HG02943 (cell line): ENCODE measurements around the gene AGAP1.

Experiments
- ATAC-seq: cut with Tn5 transposase; IDR thresholded peaks from one replicate; pipeline ENCODE4 v1.9.1; 2021; ENCODE audit warnings: mild to moderate bottlenecking, low read depth, moderate library complexity; ENCODE audit not compliant: unreplicated experiment

The AGAP1 gene

DNA sequence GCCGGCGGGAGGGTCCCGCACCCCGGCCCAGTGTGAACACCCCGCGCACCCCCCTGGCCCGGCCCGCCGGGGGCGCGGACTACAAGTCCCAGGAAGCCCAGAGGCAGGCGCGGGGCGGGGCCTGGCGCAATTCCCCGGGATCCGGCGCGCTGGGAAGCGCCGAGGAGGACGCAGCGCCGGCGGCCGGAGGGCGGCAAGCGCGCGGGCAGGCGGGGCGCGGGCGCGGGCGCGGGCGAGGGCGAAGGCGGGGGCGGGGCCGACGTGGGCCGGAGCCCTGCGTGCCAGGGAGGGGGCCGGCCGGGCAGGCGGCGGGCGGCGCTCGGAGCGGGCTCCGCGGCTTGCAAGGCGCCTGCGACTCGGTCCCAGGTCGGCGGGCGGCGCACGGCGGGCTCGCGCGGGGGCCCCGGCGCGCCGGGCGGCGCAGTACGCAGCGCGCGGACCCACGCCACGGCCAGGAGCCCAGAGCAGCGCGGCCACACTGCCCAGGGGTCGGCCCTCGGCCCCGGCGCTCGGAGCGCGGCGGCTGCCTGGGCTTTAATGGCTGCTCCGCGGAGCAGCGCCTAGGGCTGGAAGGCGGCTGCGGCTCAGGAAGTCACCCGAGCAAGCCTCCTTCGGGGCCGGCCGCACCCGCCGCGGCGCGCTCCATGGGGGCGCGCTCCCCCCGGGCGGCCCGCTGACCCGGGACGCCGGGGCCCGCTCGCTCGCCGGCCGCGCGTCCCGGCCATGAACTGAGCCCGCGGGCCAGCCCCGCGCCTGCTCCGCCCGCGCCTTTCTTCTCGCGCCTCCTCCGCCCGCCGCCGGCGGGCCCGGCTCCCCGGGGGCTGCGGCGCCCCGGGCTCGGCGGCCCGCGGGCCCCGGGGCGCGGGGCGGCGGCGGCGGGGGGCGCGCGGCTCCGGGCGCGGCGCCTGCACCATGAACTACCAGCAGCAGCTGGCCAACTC is at the start of gene AGAP1:
AGAP1 (plus strand) TSS at position 269 of the 941 bp plus-strand sequence.
- ATAC-seq: no peak

DNA sequence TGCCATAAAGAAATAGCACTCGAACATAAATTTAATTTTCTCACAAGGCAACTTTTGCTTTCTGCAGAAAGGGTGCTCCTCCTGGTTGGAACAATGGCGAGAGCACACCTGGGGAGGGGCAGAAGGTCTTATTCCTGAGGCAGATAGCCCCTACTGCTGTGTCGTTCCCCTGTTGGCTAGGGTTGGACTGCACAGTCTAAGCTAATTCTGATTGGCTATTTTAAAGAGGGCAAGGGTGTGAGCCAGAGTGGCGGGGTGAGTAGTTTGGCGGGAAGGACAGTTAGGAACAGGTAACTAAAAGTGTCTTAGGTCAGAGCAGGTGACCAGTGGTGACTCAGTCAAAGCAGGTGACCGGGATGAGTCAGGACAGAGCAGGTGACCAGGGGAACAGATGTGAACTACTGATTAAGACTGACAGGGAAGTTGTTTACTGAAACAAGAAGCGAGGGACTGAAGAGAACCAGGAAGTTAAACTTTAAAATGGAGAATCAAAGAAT is 49.7 kb upstream of the AGAP1 start:
- ATAC-seq: no peak

DNA sequence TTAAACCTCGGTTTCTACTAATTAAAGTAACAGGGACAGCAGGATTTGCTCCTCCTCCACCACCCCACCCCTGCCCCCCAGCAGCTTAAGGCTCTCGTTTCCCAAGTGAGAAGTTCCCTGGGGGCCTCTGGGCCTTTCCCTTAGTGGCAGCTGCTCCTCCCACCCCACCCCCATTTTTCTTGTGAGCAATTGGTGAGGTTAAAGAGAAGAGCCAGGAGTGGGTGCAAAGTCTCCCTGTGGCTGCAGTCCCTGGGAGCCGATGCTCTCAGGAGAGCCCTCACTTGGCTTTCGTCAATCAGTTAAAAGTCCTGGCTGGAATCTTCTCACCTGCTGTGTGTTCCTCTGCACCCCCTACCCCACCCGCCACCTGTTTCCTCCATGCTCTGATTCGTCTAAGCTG is 48.7 kb upstream of the AGAP1 start:
- ATAC-seq: no peak

DNA sequence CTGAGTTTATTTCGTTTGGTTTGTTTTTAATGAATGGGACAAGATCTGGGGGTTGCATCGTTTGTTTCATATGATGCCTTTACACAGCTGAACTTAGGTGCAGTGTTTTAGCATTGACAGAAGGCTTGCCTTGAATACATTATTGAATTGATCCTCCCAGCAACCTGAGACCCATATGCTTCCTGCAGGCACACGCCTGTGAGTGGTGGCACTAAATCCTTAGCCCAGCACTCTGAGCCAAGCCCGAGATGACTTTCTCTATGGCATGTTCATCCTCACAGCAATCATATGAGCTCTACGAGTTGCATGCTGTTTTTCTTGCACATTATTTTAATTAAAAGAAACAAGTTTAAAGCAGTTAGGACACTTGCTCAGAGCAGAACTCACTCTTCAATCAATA is 47.8 kb upstream of the AGAP1 start:
- ATAC-seq: no peak

DNA sequence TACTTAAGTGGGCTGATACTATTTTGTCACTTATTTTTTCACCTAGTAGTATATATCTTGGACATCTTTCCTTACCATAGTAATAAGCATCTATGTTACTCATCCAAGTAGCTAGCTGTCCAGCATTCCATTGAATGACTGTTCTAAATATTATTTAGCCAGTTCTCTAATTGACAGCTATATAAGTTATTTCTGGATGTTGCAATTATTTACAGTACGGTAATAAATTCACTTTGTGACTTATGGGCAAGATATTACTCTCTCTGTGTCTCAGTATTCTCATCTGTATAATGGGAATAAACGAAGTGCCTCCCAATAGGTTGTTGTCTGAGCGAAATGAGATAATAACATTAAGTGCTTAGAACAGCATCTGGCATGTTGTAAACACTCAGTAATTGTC is 46.6 kb upstream of the AGAP1 start:
- no peak for ATAC-seq

DNA sequence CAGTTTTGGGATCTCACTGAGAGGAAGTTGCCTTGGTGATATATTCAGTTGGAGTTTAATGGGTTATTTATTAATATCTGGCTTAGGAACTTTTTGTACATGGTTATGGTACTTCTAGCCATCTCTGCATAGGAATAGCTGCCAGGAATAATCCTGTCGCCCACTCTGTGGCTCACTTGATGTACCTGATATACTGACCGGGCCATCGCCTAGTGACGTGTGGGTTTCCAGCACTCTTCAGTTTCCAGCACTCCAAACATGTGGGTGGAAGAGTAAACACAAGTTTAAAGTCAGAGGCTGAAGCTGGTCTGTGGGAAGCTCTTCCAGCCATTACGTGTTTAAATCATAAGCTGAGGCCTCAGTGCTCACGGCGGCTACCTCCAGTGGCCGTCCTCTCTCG is 44.3 kb upstream of the AGAP1 start:
- no peak for ATAC-seq

DNA sequence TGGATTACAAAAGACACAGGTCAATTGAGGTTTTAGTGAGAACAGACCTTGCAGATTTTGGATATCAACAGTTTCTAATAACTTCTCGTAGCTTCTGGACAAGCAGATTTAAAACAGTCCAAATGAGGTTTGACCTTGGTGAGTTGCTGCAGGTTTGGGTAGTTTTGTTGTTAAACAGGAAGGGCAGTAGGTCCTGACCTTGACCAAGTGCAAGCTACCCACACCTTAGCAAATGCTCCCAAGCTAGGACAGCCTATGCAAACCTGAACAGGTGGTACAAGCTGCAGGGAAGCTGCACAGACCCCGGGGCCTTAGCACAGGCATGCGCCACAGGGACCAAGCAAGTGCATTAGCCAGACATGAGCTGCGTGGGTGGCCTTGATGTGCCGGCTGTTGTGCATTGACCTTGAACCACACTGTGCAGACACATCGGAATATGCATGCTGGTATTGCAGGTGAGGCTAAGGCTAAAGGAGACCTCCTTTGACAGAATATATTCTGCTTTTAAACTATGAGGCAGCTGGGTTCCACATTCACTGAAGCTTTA is 40.2 kb upstream of the AGAP1 start:
- no peak for ATAC-seq

DNA sequence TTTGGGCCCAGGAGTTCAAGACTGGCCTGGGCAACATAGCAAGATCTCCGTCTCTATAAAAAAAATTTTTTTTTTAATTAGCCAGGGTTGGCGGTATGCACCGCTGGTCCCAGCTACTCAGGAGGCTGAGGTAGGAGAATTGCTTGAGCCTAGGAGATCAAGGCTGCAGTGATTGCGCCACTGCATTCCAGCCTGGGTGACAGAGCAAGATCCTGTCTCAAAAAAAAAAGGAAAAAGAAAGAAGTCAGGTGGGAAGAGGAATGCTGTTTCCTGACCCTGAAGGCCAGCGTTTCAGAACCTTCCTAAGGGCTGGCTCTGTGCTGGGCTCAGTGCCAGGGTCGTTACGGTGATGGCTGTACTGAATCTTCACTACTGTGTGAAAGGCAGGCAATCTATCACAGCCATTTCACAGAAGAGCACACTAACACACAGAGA is 35.0 kb upstream of the AGAP1 start:
- no peak for ATAC-seq

DNA sequence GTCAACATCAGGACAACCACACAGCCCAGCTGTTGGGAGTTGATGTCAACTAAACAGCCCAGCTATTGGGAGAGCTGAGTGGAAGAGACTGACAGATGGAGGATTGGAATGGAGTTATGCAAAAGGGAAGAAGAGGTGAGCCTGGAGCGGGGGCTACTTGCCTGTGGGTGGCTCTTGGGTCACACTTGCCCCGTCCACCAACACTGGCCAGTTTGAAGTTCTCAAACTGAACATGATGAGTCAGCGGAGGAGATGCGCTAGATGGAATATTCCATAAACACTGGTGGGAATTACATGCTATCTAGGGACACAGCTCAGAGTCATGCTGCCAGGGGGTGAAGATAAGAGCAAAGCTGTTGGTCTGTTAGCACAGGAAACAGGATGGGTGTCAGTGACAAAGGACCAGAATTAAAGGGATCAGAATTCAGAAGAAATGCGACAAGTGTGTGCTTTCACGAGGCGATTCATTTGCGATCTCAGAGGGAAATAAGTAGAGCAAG is 33.2 kb upstream of the AGAP1 start:
- no peak for ATAC-seq

DNA sequence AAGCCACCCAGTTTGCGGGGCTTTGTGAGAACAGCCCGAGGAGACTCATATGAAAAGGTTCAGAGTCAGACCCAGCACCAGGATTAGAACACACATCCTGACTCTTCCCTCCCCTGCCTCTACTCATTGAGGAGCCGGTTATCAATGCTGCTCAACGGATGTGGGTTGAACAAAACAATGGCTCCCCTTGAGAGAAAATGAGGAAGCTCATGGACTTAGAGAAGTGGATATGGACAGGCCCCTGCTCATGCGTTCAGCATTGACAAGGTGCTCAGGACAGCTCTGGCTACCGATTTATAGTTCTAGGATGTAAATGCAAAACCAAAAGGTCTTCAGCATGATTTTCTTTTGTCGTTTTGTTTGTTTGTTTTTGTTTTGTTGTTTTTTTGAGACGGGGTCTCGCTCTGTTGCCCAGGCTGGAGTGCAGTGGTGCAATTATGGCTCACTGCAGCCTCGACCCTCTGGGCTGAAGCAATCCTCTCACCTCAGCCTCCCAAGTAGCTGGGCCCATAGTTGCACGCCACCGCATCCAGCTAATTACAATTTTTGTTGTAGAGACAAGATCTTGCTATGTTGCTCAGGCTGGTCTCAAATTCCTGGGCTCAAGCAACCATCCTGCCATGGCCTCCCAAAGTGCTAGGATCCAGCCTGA is 32.0 kb upstream of the AGAP1 start:
- ATAC-seq: no peak

DNA sequence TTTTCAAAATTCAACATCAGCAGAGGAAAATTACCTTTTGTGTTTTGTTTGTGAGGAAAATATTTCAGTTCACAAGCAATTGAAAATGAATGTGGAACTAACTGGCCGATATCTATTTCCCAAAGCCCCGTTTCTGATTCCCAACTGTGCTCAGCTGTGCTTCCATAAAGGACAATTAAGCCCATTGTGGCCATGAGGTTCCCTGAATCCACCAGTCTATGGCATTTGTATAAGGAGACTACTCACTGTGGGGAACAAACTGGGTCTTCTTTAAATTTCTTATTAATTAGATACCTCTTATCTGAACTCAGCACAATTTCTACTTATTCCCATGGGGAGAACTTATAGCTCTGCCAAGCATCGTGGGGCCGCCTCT is 31.4 kb upstream of the AGAP1 start:
- no peak for ATAC-seq

DNA sequence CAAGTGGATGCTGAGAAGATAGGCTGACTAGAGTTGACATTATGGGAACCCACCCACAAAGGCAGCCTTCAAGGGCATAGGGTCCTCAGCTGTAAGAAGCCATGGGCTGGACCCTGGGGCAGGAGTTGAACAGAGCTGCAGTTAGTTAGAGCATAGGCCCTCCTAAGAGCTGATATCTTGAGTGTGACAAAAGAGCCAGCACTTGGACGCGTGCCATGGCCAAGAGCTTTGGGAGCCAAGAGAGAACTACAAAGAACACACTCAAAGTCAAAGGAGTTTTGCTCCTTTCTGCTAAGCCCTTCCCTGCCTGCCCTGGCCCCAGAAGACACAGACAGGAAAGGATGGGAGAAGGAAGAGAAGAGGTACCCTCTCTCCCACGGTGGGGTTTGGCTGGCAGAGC is 29.9 kb upstream of the AGAP1 start:
- ATAC-seq: no peak

DNA sequence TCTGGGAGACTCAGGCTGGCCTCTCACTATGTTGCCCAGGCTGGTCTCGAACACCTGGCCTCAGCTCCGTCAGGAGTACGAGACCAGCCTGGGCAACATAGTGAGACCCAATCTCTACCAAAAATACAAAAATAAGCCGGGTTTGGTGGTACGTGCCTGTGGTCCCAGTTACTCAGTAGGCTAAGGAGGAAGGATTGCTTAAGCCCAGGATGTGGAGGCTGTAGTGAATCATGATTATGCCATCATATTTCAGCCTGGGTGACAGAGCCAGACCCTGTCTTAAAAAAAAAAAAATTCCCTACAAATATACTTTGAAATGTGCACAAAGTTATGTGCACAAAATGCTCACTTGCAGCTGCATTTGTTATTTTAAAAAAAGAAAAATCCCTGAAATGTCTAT is 26.3 kb upstream of the AGAP1 start:
- ATAC-seq: no peak

DNA sequence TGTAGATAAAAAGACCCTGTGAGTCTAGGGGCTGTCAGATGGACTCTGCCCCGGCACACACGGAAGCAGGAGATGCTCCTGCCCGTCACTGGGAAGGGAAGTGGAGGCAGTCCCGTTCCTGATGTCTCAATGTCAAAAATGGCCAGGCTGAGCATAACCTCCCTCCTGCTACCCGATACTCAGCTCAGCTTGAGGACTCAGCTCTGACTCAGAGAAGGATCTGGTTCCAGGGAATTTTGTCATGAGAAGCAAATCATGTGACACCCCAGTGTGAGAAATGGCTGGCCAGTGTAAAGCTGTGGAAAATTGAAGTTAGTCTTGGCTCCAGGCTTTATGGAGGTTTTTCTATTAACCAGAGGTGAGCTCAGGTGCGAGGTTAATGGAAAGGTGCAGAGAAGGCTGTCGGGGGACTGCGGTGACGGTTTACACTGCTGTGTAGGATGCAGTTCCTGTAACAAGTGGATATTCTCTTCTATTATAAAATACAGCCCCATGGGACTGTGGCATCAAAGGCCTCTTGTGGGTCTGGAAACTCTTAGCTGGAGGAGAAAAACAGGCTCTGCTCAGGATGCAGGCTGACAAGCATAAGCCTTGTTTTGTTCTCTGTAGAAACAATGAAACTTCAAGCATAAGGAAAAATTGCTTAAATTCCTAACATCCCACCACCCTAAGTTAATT is 24.7 kb upstream of the AGAP1 start:
- no peak for ATAC-seq

DNA sequence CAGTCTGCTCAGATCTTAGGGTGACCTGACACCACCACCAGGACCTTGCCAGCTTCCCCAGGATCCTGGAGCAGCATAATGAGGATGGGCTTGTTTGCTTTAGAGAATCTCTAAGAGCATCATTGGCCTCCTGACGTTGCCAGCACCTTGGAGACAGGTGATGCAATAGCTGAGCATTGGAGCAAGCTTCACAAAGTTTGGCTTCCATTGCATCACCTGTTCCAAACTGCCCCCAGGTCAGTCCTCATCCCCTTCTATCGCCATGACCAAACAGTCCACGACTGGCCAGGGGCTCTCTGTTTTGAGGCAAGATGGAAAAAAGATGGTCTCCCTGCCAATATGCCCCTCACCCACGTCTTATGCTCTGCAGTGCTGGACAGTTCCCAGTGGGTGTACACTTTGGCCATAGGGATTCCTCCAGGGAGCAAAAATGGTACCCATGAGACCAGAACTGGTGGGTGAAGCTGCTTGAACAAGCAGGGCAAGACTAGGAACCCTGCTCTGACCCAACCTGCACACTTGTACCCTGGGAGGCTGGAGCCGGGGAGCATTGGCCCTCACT is 22.6 kb upstream of the AGAP1 start:
- ATAC-seq: no peak

DNA sequence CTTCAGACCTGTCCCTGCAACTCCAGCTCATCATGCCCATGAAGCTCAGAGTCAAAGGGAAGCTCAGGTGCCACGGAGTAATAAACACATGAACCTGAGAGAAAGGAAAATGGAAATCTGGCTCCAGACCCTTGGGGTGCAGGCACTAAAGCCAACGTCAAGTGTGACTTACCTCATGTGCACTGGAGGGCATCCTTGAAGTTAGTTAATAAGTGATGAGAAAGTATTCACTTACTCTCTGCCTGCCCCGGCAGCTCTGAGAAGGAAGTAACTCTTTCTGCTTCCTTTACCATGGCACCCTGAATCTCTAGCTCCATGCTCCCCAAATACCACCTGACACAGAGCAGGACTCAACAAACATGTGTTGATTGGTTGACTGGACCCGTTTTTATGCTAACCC is 21.4 kb upstream of the AGAP1 start:
- no peak for ATAC-seq

DNA sequence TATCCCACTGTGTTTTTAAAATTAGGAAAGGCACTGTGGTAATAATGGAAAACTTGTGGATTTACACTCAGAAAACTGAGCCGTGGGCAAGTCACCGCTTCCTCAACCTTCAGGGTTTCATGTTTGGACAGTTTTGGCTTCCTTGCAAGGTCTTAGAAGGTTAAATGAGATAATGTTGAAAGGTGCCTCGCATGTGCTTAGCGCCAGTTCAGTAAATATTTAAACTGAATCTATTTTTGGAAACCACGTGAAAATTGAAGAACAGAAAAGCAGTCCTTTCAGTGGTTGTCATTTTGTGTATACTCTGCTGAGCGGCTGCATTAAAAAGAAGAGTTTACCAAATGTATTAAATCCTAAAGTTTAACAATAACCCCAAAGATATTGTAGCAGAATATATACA is 15.2 kb upstream of the AGAP1 start:
- no peak for ATAC-seq

DNA sequence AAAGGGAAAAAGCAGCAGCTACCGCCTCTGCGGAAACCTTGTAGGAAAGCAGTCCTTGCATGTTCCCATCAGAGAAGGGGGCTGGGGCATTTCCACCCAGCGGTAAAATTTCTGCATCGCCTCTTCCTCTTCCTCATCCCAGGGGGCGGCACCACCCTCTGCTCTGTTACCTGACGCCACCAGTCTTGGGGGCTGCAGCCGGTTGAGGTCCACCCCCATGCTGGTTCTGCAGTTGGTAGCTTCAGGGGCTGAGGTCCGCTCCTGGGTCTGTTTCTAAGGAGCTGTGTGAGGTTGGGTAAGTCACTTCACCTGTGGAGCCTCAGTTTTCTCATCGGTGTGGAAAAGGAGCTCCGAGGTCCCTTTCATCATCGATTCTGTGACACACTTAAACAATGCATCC is 14.2 kb upstream of the AGAP1 start:
- ATAC-seq: no peak

DNA sequence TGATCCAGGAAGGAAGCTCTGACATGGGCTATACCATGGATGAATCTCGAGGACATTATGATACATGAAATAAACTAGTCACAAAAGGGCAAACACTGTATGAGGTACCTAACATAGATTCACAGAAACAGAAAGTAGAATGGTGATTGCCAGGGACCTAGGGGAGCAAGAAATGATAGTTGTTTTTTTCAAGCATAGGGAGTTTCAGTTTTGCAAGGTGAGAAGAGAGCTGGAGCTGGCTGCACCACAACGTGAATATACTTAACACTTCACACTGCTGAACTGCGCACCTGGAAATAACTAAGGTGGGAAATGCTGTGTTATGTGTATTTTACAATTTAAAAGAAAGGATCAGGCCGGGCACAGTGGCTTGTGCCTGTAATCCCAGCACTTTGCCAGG is 13.2 kb upstream of the AGAP1 start:
- no peak for ATAC-seq

DNA sequence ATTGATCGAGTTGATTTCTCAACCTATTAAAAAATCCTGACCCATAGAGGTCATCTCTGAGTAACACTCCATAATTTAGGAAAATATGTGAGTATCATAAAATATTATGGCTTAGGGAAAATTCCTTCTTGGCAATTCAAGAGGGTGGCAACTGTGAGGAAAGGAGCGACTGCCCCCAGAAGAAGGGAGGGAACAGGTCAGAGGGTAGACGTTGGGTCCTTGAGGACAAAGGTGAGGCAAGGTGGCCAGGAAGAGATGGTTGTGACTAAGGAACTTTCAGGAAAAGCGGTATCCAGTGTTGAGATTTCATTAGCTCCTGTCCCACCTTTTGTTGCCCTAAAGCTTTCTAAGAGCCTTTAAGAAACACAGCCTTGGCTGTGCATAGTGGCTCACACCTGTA is 10.5 kb upstream of the AGAP1 start:
- ATAC-seq: no peak

DNA sequence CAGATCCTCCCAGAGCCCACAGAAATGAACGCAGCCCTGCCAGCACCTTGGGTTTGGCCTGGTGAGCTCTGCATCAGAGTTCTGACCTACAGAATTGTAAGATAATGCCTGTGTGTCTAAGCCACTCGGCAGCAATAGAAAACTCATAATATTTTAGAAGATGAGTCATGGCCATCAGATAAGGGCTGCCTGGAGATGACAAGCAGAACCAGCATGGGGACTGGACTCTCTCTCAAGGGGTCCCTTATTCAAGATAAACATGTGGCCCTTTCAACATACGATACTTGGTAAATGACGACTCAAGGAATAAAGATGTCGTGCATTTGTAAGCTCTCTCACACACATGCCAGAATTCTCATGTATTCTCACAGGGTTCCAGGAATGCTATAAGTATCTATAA is 8.5 kb upstream of the AGAP1 start:
- ATAC-seq: no peak
